Measurements from ENCODE around the gene HEYL.

Gene HEYL

DNA sequence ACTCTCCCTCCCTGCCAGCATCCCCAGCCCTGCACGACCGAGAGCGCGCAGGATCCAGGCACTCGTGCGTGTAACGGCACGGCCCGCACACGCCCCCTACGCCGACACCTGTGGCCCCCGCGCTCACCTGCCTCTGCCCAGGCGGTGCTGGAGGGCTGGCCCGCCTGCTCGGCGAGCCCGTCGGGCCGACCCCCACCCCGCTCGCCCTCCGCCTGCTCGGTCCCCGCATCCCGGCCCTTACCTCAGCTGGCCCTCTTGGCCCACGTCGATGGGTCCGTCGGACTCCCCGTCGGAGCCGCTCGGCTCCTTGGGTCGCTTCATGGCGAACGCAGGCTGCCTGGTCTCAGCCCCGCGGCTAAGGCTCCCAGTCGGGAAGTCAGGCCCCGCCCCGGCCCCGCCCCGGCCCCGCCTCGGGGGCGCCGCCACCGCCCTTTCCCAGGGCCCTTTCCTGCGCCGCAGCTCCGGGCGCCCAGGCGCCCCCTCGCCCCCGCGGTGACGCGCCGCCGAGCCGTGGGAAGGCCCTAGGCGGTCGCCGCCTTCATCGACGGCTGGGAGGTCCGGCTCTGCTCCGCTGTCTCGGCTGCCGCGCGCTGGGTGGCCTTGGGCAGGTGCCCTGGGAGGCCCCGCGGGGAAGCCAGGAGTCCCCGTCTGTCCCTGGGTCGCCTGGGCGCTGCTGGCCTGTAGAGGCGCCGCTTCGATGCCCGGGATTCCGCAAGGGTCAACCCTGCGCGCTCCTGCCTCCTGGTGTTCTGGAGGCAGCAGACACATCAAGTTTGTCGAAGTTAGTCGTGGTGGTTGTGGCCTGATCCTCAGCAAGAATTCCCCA, at the start of gene HEYL:
TSS of gene HEYL (minus strand) at position 339 of the 826 bp plus-strand sequence. CDS start at position 321, 18 bp downstream.
- DNase-seq (ENCODE audit: low read depth): peak; percentile 65

DNA sequence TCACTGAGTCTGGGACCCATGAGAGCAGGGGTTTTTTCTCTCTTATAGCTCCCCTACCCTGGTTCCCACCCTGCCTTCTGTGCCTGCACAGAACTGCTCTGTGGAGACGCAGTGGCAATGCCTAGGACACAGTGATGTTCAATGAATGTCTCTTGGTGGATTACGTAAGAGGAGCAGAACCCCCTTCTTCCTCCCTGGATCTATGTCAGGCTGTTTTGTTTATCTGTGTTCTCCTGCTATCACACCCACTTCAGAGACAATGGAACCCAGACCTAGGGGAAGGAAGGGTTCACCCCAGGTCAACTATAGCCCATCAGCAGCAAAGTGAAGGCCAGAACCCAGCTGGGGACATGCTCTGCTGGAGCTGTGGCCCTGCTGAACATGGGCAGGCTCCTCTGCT, 49.8 kb upstream of the HEYL start:
- DNase-seq (ENCODE audit: low read depth): no peak

DNA sequence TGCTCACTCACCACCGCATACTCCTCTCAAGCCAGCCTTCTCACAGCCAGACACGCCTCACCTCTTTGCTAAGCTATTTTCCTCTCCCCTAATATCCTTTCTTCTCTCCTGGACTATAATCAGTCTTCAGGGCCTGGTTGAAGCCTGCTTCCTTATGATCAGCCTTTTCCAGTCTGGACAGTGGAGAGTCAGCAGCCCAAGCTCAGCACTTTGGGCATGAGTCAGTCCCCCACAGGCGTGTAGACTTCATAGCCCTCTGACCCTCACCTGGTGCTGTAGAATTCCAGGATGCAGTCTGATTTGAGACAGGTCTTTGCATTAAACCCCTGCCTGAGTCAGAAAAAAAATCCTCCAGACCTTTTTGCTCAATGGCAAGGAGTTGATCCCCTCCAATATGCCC, 49.3 kb upstream of the HEYL start:
- DNase-seq (ENCODE audit: low read depth): no peak

DNA sequence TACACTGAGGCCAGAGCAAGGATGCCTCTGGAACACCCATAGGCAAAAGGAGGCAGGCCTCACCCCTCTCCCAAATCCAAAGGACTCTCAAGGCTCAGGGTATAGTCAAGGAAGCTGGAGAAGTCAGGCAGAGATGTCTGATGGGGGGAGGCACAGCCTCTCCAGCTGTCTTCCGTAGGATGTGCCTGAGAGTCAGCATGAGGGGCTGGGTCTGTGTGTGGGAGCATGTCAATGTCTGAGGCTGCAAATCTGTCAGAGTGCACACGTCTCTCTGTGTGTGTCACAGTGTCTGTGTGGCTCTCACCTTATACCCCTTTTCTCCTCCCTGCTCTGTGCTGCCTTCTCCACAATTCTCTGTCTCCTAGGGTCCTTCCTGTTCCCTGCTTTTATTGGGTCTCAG, 47.8 kb upstream of the HEYL start:
- DNase-seq (ENCODE audit: low read depth): no peak

DNA sequence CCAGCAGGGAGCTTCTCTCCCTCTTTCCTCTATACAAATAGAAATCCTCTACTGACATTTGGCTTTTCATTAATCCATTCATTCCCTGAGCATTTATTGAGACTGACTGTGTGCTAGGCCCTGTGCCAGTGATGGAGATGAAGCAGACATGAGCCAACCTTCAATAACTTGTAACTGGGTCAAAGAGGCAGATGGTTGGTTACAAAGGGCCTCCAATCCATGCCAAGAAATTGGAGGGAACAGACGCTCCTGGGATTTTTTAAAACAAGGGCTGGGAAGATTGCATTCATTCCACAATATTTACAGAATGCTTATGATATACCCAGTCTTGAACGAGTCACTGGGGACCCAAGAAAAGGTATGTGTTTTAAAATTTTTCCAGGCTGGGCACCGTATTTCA, 45.6 kb upstream of the HEYL start:
- no peak for DNase-seq (ENCODE audit: low read depth)

DNA sequence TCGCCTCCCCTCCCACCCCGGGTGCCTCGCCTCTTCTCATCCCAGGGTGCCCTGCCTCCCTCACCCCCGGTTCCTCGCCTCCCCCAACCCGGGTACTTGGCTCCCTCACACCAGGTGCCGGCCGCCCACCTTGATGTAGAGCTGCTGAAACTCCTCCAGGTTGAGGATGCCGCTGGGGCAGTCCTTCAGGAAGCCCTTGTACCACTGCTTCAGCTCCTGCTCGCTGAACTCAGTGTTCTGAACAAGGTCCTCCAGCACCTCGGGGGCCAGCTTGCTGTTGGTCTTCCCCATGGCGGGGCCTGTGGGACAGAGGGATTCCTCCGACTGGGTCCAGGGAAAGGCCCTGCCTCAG, 44.8 kb upstream of the HEYL start:
- DNase-seq (ENCODE audit: low read depth): no peak

DNA sequence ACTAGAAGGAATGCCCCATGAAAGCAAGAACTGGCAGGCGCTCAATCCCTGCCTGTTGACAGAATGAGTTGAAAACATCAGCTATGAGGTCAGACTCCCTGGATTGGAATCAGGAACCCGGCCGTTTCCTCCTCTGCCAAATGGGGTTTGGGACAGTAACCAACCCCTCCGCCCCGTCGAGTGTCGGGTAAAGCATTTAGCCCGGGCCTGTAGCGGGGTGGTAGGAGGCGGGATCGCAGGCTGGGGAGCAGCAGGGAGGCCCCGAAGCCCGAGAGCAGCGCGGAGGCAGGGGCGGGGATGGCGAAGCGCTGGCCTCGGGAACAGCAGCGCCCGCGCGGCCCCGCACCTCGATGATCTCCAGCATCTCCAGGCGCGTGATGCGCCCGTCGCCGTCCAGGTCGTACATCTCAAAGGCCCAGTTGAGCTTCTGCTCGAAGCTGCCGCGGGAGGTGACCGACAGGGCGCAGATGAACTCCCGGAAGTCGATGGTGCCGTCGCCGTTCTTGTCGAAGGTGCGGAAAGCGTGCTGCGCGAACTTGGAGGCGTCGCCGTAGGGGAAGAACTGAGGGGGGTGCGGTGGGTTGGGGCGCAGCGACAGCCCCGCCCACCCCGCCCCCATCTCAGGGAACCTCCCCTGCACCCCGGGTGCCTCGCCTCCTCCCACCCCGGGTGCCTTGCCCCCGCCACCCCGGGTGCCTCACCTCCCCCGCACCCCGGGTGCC, 44.3 kb upstream of the HEYL start:
- DNase-seq (ENCODE audit: low read depth): no peak

DNA sequence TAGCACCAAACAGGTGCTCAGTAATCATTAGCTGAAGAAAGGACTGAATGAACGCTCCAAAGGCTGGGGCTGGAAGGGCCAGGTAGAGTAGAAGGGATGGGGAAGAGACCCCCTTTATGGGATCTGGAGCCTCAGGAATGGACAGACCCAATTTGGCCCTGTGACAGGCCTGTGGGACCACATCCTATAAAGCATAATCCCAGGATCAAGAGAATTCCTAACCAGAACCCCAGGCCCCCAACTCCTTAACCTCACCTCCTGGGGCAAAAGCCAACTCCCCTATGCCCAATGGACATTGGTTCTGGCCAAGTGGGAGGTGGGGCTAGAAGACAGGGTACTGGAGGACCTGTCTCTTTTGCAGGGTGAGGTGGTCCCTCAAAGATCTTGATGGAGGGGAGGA, 42.6 kb upstream of the HEYL start:
- no peak for DNase-seq (ENCODE audit: low read depth)

DNA sequence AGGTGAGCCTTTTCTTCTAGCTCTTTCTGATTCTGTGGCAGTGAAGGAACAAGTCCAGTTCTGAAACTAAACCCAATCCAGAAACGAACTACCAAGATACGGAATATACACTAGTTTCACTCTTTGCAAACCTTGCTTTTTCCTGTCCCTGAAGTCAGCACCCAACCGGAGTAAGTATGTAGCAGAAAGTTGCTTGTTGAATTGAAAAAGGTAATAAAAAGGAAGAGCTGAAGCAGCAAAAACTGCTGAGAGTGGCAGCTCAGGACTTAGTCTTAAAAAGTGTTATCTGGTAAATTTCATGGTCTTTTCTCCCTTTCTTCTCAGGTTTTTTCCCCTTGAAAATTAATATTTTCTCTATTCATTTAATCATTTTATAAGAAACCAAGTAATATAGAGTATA, 41.9 kb upstream of the HEYL start:
- no peak for DNase-seq (ENCODE audit: low read depth)

DNA sequence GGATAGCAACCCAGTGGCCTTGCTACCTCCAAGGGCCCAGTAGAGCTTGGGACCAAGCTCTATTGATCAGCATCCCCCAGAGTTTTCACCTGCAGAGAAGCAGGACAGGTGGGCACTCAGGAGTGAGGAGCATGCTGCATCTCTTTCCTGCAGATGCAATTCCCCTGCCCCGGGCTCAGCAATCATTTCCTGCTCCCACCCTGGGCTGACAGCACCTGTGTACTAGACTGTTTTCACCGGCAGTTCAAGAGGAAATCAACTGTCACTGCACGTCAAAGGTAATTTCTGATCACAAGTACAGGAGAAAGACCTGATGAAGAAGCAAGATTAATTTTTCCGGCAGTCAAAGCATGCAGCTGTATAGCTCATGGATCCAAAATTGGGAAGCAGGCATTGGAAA, 41.3 kb upstream of the HEYL start:
- no peak for DNase-seq (ENCODE audit: low read depth)

DNA sequence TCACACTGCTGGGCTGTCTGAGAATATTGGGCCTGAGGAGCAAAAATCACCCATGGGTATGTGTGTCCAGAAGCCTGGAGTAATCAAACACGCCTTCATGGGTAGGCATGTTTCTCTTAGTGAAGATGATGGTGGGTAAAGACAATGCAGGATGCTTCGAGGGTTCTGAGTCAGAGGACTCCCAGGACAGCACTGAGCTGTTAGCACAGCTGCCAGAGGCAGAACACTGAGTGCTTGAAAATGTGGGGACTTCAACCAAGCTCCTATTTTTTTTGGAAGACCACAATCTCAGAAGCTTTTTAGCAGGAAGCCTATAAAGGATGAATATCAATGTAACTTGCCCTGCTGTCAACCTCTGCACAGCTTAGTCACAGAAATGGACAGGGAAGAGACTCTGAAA, 40.4 kb upstream of the HEYL start:
- no peak for DNase-seq (ENCODE audit: low read depth)

DNA sequence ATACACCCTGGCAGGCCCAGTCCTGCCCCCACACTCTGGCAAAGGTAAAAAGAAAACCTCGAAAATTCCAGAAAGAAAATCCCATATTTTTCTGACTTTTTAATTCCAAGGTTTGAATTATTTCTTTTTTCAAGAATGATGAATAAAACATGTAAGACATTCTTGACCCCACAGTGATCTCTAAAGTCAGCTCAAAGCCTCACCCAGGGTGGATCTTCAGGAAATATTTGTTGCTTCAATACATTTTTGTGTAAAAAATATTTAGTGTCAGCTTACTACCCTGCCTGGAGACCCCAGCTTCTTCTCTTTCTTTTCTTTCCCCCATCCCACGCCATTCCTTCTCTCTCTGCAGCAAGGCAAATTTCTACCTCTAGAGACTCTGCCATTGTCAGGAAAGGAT, 39.4 kb upstream of the HEYL start:
- no peak for DNase-seq (ENCODE audit: low read depth)

DNA sequence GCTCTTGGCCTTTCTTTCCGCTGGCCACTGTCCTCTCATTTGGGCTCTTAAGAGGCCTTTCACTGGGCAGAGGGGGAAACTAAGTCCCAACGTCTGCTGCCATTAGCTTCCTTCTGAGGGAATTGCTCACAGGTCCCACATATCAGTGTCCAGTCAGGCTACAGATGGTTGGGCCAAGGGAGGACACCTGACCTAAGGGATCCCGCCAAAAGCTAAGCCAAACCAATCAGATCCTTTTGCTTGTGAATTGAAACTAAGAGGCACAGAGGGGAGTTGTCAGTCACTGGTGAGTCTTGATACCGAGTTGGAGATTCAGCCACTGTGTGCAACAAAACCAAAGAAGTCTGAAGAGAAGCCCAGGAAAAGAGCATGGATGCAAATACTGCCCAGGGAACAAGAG, 38.2 kb upstream of the HEYL start:
- DNase-seq (ENCODE audit: low read depth): no peak

DNA sequence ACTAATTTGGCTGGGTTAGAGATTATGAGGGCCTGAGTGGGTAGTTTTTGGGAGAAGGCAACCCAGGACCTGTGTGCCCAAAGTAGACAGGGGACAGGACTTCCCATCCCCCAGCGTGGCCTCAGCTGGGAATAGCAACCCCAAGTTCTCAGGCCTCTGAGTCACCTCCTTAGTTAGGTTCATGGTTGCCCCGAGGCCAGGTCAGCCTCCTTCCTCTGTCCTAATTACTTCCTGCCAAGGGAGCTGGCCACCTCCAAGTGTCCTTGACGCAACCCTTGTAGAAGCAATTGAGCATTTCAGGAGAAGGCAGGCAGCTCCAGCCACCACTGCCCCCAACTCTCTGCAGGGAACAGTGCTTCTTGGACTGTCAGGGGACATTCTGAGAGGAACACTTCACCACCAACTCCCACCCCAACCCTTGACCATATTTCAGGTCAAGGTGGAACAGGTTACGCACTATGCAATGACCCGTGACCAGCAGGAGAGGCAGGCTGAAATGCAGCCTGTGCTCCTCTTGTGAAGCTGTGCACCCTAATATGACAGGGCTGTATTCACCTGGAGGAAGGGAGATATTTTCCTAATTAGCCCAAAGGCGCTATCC, 37.6 kb upstream of the HEYL start:
- DNase-seq (ENCODE audit: low read depth): no peak

DNA sequence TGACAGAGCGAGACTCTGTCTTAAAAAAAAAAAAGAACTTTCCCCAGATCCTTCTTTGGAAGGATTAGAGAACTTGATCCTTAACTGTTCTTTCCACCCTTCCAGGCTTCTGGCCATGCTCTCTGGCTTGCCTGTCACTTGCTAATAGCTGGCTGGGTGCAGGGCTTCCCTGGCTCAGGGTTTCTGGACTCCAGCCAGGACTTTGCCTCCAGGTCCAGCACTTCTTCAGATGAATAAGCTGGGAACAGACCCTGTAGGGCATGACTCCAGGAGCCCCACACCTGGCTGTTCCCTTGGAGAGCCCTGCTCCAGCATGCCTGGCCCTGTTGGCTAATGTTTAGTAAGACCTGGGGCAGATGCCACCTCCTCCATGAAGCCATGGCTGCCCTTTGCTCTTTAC, 35.8 kb upstream of the HEYL start:
- no peak for DNase-seq (ENCODE audit: low read depth)

DNA sequence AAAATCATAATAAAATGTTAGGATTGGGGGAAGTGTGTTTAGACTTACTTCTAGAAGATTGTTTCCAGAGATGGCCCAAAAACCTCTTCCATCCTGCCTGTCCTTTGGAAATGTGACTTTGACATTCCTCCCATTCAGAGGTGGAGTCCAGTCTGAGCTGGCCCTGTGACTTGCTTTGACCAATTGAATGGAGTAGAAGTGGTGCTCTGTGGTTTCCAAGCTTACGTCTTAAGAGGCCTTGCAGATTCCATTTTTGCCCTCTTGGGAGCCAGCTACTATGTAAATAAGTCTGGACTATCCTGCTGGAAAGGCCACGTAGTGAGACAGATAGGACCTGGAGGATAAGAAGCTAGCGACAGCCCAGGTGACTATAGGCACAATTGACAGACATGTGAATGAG, 33.8 kb upstream of the HEYL start:
- DNase-seq (ENCODE audit: low read depth): no peak

DNA sequence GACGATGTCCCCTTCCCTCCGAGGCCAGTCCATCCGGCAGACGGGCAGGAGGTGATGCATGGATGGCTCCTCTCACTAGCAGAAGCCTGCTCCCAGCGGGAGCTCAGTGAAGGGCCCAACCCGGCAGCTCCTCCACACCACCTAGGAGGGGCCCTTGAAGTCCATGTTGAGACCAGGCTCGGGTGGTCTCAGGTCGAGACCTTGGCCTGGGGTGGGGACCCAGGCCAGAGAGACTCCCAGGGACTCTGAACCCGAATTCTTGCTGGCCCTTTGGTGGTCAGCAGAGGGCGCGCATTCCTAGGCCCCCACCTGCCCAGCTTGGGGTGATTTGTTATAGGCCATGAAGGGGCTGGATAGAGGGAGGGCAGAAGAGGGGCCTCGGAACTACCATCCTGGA, 33.1 kb upstream of the HEYL start:
- DNase-seq (ENCODE audit: low read depth): no peak

DNA sequence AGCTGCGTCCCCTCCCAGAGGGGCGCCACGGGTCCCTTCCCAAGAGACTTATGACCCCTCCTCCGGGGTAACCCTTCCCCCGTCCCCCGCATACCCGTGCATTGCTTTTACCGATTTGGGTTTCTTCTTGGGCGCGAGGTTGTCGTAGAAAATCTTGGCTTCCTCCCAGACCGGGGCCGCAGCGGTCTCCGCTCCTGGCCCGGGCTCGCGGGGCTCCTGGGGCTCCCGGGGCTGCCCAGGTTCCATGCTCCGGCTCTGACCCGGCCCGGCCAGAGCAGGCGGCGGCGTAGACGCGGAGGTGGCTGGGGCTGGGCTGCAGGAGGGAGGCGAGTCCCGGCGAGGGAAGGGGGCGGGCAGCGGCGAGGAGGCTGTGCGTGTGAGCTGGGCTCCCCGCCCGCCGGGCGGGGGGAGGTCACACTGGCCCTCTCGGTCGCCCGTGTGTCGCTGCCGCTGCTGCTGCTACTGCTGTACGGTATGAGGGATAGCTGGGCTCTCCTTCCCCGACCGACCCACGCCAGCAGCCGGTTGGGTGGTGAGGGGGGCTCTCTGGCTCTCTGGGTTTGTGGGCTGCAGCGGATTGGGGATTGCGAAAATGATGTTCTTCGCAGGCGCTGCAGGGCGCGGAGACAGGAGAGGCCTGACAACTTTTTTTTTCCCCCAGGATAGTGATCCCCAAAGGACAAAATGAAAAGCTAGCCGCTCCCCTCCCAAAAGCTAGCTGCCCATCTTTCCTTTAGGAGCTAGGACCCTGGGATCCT, 32.5 kb upstream of the HEYL start, which contains the start of gene NT5C1A:
TSS of gene NT5C1A (minus strand) at position 315 of the 758 bp plus-strand sequence. CDS start at position 246, 69 bp downstream.
- no peak for DNase-seq (ENCODE audit: low read depth)

DNA sequence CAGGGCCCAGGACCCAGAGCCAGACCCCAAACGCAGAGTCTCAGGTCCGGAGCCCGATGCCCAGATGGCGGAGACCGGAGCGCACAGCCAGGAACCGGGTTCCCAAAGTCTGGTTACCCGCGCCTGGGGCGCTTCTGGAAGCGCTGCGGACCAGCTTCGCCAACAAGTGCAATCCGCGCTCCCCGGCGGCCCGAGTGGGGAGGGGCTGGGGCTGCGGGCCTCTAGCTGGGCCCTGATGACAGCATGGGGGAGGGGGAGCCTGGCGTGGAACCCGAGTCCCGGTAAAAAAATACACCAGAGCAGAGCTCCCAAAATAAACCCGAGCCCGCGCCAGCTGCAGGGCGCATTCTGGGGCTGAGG, 32.0 kb upstream of the HEYL start:
- DNase-seq (ENCODE audit: low read depth): no peak

DNA sequence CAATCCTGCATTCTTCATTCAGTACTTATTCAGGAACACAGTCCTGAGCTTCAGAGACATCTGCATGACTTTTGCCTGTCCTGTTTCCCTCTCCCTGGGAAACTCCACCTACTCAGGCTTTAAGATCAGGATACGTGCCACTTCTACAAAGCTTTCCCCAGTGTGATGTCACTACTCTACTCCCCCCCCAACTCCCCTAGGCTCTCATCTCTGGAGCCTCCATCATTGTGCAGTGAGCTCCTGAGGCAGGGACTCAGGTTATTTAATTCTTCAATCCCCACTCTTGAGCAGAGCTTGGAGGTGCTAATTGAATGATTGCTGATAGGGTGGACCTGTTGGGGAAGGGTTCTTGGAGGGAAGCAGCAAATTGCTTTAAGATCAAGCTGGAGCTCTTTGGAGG, 31.2 kb upstream of the HEYL start:
- DNase-seq (ENCODE audit: low read depth): no peak

DNA sequence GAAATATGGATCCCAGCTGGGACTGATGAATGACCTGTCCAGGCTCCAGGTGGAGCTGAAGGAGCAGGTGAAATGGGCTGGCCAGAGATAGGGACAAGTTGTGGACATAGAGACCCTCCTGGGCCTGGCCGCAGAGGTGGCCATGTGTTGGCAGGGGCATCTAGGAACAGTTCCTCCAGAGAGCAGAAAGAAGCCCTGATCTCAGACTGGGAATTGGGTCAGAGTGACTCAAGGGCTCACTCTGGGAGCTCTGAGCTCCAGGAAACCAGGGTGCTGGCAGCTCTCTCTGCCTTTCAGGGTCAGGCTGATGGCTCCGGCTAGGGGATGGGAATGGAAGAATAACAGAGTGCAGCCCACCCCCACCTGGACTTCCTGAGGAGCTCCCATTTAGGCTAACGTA, 29.5 kb upstream of the HEYL start:
- DNase-seq (ENCODE audit: low read depth): no peak

DNA sequence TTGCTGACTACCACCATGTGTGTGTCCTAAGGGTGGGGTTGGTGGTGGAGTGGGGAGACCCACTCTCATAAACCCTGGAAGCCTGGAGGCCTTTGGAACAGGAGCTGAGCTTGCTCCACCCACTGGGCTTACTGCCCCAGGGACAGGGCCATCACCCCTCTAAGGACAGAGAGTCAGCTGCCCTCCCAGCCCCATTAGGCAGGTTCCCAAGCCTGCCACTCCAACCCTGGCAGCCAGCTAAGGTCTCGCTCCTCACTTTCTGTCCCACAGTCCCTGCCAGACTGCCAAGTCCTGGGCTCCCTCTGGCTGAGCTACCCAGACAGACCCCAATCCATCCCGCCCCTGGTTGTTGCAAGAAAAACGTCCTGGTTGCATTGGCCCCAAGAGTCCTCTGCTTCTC, 28.7 kb upstream of the HEYL start:
- DNase-seq (ENCODE audit: low read depth): no peak

DNA sequence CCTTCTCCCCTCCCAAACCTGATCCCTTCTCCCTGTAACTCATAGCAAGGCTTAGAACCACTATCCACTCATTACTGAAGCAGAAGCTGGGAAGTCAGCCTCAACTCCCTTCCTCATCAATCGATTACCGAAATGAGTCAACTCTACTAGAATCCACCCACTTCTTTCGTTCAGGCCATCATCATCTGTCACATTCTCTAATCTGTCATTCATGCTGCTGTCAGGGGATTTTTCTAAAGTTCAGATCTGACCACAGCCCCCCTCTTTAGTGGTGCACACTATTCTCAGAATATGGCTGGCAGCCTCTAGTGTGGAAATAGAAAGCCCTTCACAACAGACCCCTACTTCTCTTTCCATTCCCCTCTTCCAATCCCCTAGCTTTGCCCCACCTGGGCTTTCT, 27.3 kb upstream of the HEYL start:
- DNase-seq (ENCODE audit: low read depth): no peak

All from stimulated activated CD8-positive, alpha-beta memory T cell treated with anti-CD3 and anti-CD28 coated beads, Interleukin-15, amount 100 ng/mL, for 24 hours (primary cell).